GM12874 (cell line): ENCODE data around the gene YIF1A.

Experiments
- TF ChIP-seq, protein P1 (sequence below): IDR thresholded peaks from 2 replicates; pipeline ENCODE4 v1.5.1; 2011; ENCODE audit warnings: low read depth, mild to moderate bottlenecking, control low read depth, low read length, moderate library complexity; ENCODE audit not compliant: insufficient read depth

The YIF1A gene

GRCh38 chr11:66328302-66329144 is 39.6 kb upstream of the YIF1A start:
- TF ChIP-seq, protein P1, sequence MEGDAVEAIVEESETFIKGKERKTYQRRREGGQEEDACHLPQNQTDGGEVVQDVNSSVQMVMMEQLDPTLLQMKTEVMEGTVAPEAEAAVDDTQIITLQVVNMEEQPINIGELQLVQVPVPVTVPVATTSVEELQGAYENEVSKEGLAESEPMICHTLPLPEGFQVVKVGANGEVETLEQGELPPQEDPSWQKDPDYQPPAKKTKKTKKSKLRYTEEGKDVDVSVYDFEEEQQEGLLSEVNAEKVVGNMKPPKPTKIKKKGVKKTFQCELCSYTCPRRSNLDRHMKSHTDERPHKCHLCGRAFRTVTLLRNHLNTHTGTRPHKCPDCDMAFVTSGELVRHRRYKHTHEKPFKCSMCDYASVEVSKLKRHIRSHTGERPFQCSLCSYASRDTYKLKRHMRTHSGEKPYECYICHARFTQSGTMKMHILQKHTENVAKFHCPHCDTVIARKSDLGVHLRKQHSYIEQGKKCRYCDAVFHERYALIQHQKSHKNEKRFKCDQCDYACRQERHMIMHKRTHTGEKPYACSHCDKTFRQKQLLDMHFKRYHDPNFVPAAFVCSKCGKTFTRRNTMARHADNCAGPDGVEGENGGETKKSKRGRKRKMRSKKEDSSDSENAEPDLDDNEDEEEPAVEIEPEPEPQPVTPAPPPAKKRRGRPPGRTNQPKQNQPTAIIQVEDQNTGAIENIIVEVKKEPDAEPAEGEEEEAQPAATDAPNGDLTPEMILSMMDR, result peak; percentile 90

GRCh38 chr11:66328031-66328301 is 39.0 kb upstream of the YIF1A start:
- TF ChIP-seq, protein P1, result no peak

- TF ChIP-seq, protein P1, result no peak
These were observed 38.5 kb upstream of the YIF1A start for GRCh38 chr11:66327171-66328030.

GRCh38 chr11:66326261-66327111 is 37.5 kb upstream of the YIF1A start:
- TF ChIP-seq, protein P1, result no peak

- TF ChIP-seq, protein P1, result no peak
These were observed 36.3 kb upstream of the YIF1A start for GRCh38 chr11:66325263-66325671.

- TF ChIP-seq, protein P1, result no peak
These were observed 35.7 kb upstream of the YIF1A start for GRCh38 chr11:66324664-66325063.

DNA sequence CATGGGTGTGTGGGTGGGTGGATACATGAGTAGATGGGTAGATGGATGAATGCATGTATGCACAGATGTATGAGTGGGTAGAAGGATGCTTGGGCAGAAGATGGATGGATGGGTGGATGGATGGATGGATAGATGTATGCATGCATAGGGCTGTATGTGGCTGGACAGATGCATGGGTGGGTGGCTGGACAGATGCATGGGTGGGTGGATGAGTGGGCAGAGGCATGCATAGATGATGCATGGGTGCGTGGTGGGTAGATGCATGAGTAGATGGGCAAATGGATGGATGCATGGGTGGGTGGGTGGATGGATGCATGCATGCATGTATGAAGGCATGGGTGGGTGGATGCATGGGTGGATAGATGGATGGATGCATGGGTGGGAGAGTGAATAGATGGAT is 34.7 kb upstream of the YIF1A start:
- TF ChIP-seq, protein P1, result no peak
